COLO668 (cell line): ENCODE data around the gene FAIM.
A peak's percentile ranks its signal among the peaks of the same experiment; 100 is the strongest.
"Not testable (repeated sequence)": the region's sequence is repeated elsewhere in the genome, so short reads cannot be mapped to it uniquely, and the experiment has no call there.

Experiments
- DNase-seq: peaks from one replicate; lab custom pipeline; 2025; ENCODE audit not compliant: unreplicated experiment; lab: John Stamatoyannopoulos, UW

FAIM gene

GRCh38 chr3:138600100-138600745 is 8.3 kb upstream of the FAIM start:
- no peak for DNase-seq

- not testable (repeated sequence) for DNase-seq
These were observed 6.9 kb upstream of the FAIM start for GRCh38 chr3:138601661-138602060.

- DNase-seq, result not testable (repeated sequence)
These were observed 4.4 kb upstream of the FAIM start for GRCh38 chr3:138604106-138604595.

GRCh38 chr3:138609898-138610266 is 1.3 kb downstream of the FAIM start:
- DNase-seq, result no peak

- DNase-seq, result no peak
These were observed 6.9 kb downstream of the FAIM start for GRCh38 chr3:138615462-138615861.

GRCh38 chr3:138620431-138620830 is 11.9 kb downstream of the FAIM start:
- DNase-seq, result no peak

- no peak for DNase-seq
These were observed 15.9 kb downstream of the FAIM start for GRCh38 chr3:138624518-138624917.

GRCh38 chr3:138625707-138626365 is 17.3 kb downstream of the FAIM start:
- DNase-seq, result no peak

- DNase-seq, result no peak
These were observed 21.0 kb downstream of the FAIM start for GRCh38 chr3:138629526-138629925.

- no peak for DNase-seq
These were observed 30.1 kb downstream of the FAIM start for GRCh38 chr3:138638641-138639040.

GRCh38 chr3:138640537-138640936 is 32.0 kb downstream of the FAIM start:
- DNase-seq, result no peak

- DNase-seq, result no peak
These were observed 33.8 kb downstream of the FAIM start for GRCh38 chr3:138642226-138642926.

- DNase-seq, result no peak
These were observed 34.3 kb downstream of the FAIM start for GRCh38 chr3:138642927-138643253.

GRCh38 chr3:138646008-138646407 is 37.4 kb downstream of the FAIM start:
- no peak for DNase-seq

- no peak for DNase-seq
These were observed 37.9 kb downstream of the FAIM start for GRCh38 chr3:138646513-138646912.

GRCh38 chr3:138649134-138649533 is 40.6 kb downstream of the FAIM start:
- DNase-seq, result no peak

GRCh38 chr3:138653567-138653966 is 45.0 kb downstream of the FAIM start:
- DNase-seq, result peak; percentile 2

- DNase-seq, result no peak
These were observed 48.9 kb downstream of the FAIM start for GRCh38 chr3:138657508-138657907.

GRCh38 chr3:138668107-138668506 is 59.5 kb downstream of the FAIM start:
- no peak for DNase-seq

- no peak for DNase-seq
These were observed 61.8 kb downstream of the FAIM start for GRCh38 chr3:138670407-138670806.

- no peak for DNase-seq
These were observed 65.3 kb downstream of the FAIM start for GRCh38 chr3:138673641-138674530.
